ENCODE data around the gene OPTN. TPM values are rescaled to one million over a fixed set of nuclear protein-coding genes. Genes with fewer than 3 reads are reported as not detected.
"Not testable (repeated sequence)": the region's sequence is repeated elsewhere in the genome, so short reads cannot be mapped to it uniquely, and the experiment has no call there.

The OPTN gene
- 96.1 and 98.2 TPM in 2 replicates for total RNA-seq

- intact Hi-C loops (cut with micrococcal nuclease), result loop anchor here (1.0 to 10.0 kb wide), 7 partner anchors 8 to 903 kb away; partner anchors contain the start of genes CAMK1D, CDC123, MCM10 and NUDT5
Measured at GRCh38 chr10:13099666-13100348, at the start of gene OPTN. OPTN (plus strand) TSS chr10:13100163; CDS start chr10:13109123, 8,960 bp downstream.

GRCh38 chr10:13051126-13051694, 48.8 kb upstream of the OPTN start:
- intact Hi-C loops (cut with micrococcal nuclease), result no loop called here

GRCh38 chr10:13053208-13053607, 46.8 kb upstream of the OPTN start:
- intact Hi-C loops (cut with micrococcal nuclease), result not testable (repeated sequence)

- intact Hi-C loops (cut with micrococcal nuclease), result no loop called here
Measured at GRCh38 chr10:13053794-13054462, 46.0 kb upstream of the OPTN start.

GRCh38 chr10:13054844-13055243, 45.1 kb upstream of the OPTN start:
- intact Hi-C loops (cut with micrococcal nuclease), result no loop called here

- intact Hi-C loops (cut with micrococcal nuclease), result no loop called here
Measured at GRCh38 chr10:13056456-13057077, 43.4 kb upstream of the OPTN start.

- intact Hi-C loops (cut with micrococcal nuclease), result no loop called here
Measured at GRCh38 chr10:13062803-13063202, 37.2 kb upstream of the OPTN start.

- intact Hi-C loops (cut with micrococcal nuclease), result no loop called here
Measured at GRCh38 chr10:13066527-13066926, 33.4 kb upstream of the OPTN start.

GRCh38 chr10:13067431-13067830, 32.5 kb upstream of the OPTN start:
- intact Hi-C loops (cut with micrococcal nuclease), result no loop called here

GRCh38 chr10:13068071-13068470, 31.9 kb upstream of the OPTN start:
- intact Hi-C loops (cut with micrococcal nuclease), result no loop called here

- intact Hi-C loops (cut with micrococcal nuclease), result no loop called here
Measured at GRCh38 chr10:13068484-13068883, 31.5 kb upstream of the OPTN start.

- intact Hi-C loops (cut with micrococcal nuclease), result loop anchor here (10.0 kb wide), 1 partner anchor 168 kb away; no protein-coding TSS in a partner anchor
Measured at GRCh38 chr10:13072339-13072738, 27.6 kb upstream of the OPTN start.

- intact Hi-C loops (cut with micrococcal nuclease), result loop anchor here (10.0 kb wide), 1 partner anchor 170 kb away; no protein-coding TSS in a partner anchor
Measured at GRCh38 chr10:13074563-13075451, 25.2 kb upstream of the OPTN start.

- intact Hi-C loops (cut with micrococcal nuclease), result loop anchor here (10.0 kb wide), 1 partner anchor 174 kb away; no protein-coding TSS in a partner anchor
Measured at GRCh38 chr10:13078912-13079775, 20.8 kb upstream of the OPTN start.

- intact Hi-C loops (cut with micrococcal nuclease), result loop anchor here (10.0 kb wide), 1 partner anchor 175 kb away; no protein-coding TSS in a partner anchor
Measured at GRCh38 chr10:13079776-13080050, 20.2 kb upstream of the OPTN start.

- intact Hi-C loops (cut with micrococcal nuclease), result no loop called here
Measured at GRCh38 chr10:13080643-13081042, 19.3 kb upstream of the OPTN start.

GRCh38 chr10:13083700-13084099, 16.3 kb upstream of the OPTN start:
- intact Hi-C loops (cut with micrococcal nuclease), result not testable (repeated sequence)

- intact Hi-C loops (cut with micrococcal nuclease), result no loop called here
Measured at GRCh38 chr10:13086056-13086455, 13.9 kb upstream of the OPTN start.

- intact Hi-C loops (cut with micrococcal nuclease), result no loop called here
Measured at GRCh38 chr10:13087601-13087985, 12.4 kb upstream of the OPTN start.

GRCh38 chr10:13087986-13088618, 11.9 kb upstream of the OPTN start:
- intact Hi-C loops (cut with micrococcal nuclease), result no loop called here
